Stomach (tissue), 9 donors: ENCODE measurements around the gene AKR1C8. TPM values are rescaled to one million over a fixed set of nuclear protein-coding genes. Genes with fewer than 3 reads are reported as not detected.
"Not testable (repeated sequence)": the region's sequence is repeated elsewhere in the genome, so short reads cannot be mapped to it uniquely, and the experiment has no call there.

Source experiments
- DNase-seq, 2 donors: peaks; one replicate each; pipeline versions ENCODE4 v3.0.0 to v3.0.0-alpha.2; 2013 to 2019
- H3K27ac ChIP-seq, 5 donors: fragments of 200-600 bp in 4 of 5; sonication (generic) in 4 of 5; one replicate each; pipeline ENCODE4 v1.5.1; 2013 to 2019; ENCODE audit warnings: mild to moderate bottlenecking in 1 of 5, moderate library complexity in 1 of 5
- H3K27me3 ChIP-seq, 3 donors: fragments of 200-600 bp; sonication (generic); one replicate each; pipeline ENCODE4 v1.5.1; 2017 to 2019; ENCODE audit warnings: mixed run types in 1 of 3
- H3K36me3 ChIP-seq, 4 donors: fragments of 200-600 bp; sonication (generic); 1 replicate in 3 of 4; 2 replicates in 1 of 4; pipeline ENCODE4 v1.5.1; 2016 to 2019
- H3K4me1 ChIP-seq, 4 donors: fragments of 200-600 bp; sonication (generic); one replicate each; pipeline ENCODE4 v1.5.1; 2016 to 2019
- H3K4me3 ChIP-seq, 4 donors: fragments of 200-600 bp; sonication (generic) in 3 of 4; one replicate each; pipeline ENCODE4 v1.5.1; 2016 to 2019; ENCODE audit warnings: mild to moderate bottlenecking in 1 of 4
- H3K9me3 ChIP-seq, 4 donors: fragments of 200-600 bp; sonication (generic); one replicate each; pipeline ENCODE4 v1.5.1; 2016 to 2019
- CTCF ChIP-seq, 7 experiments: fragments of 450-650 bp in 4 of 7; fragments of 200-600 bp in 3 of 7; sonication (generic) in 3 of 7; IDR thresholded peaks; one replicate each; pipeline ENCODE4 v1.5.1; 2016 to 2019; ENCODE audit warnings: antibody characterized with exemption in 7 of 7, control low read depth in 2 of 7, mild to moderate bottlenecking in 1 of 7
- EP300 ChIP-seq: sonication (generic); formaldehyde crosslinking; IDR thresholded peaks from one replicate; pipeline ENCODE4 v1.6.1; 2017; ENCODE audit warnings: antibody characterized with exemption
- POLR2A ChIP-seq, 4 donors: fragments of 450-650 bp; IDR thresholded peaks; one replicate each; pipeline ENCODE4 v1.6.1; 2016; ENCODE audit warnings: antibody characterized with exemption in 4 of 4, control low read depth in 2 of 4, mild to moderate bottlenecking in 1 of 4, moderate library complexity in 1 of 4
- POLR2AphosphoS5 ChIP-seq, 3 donors: sonication (generic); formaldehyde crosslinking; IDR thresholded peaks; one replicate each; pipeline ENCODE4 v1.6.1; 2016; ENCODE audit warnings: antibody characterized with exemption in 3 of 3
- WGBS, 5 donors: extraction: QIAGEN DNeasy Blood & Tissue Kit in 3 of 5; methylation state at CpG; one replicate each; pipeline versions ENCODE4 v1.1.5 to v1.1.7; 2013 to 2018; 5-methylcytosine and 5-hydroxymethylcytosine counted together
- intact Hi-C: fragments of 100-400 bp; cut with DNase I; formaldehyde crosslinking; loops from one replicate; pipeline ENCODE4 v1.15.1; 2023; ENCODE audit warnings: low total_unique reads
- polyA plus RNA-seq, 3 donors: library from polyadenylated mRNA; stranded (reverse); fragments of 200-250 nt; gene quantifications; one replicate each; pipeline ENCODE4 v1.2.3, GENCODE V29; 2013
- total RNA-seq, 5 donors: library from RNA; depleted of rRNA; stranded (reverse); fragments of >200 nt; gene quantifications; one replicate each; pipeline versions ENCODE4 v1.1.0 to v1.2.3, GENCODE V29; 2014 to 2016
- donor health status: healthy with polysubstance abuse.
- donor health status: Bipolar disorder and iron deficiency.
- donor health status: healthy.

The AKR1C8 gene
- total and polyA plus RNA-seq, 8 donors: not detected

GRCh38 chr10:5183923-5184322 is 1.0 kb downstream of the AKR1C8 start:
- Histone ChIP-seq H3K27me3 (no peaks in the 10 kb centered on the region), H3K27ac (no peak overlapping the region), H3K4me3 (no peak overlapping the region), H3K36me3 (no peaks in the 10 kb centered on the region), H3K4me1 (no peaks in the 10 kb centered on the region), H3K9me3 (no peaks in the 10 kb centered on the region)
- intact Hi-C loops: no loop called here
- TF ChIP-seq POLR2AphosphoS5 (IDR thresholded peaks at IDR 0.05): no peak
- no peak for TF ChIP-seq EP300
- TF ChIP-seq CTCF (IDR thresholded peaks at IDR 0.05): no peak
- TF ChIP-seq POLR2A (IDR thresholded peaks at IDR 0.05): no peak
- 61 to 79% (median 73%) methylated on average over 2 of the region's 2 CpGs for WGBS, 5 donors
- DNase-seq: no peak

- H3K27me3 ChIP-seq, H3K4me3 ChIP-seq, H3K27ac ChIP-seq, H3K4me1 ChIP-seq, DNase-seq, H3K9me3 ChIP-seq, intact Hi-C loops, H3K36me3 ChIP-seq: not testable (repeated sequence)
- WGBS, 5 donors: 85 to 94% (median 87%) methylated on average over 12 of the region's 12 CpGs
These were observed 4.4 kb downstream of the AKR1C8 start for GRCh38 chr10:5180503-5180902.

- H3K27me3 ChIP-seq, H3K36me3 ChIP-seq, H3K4me1 ChIP-seq, H3K27ac ChIP-seq, DNase-seq, H3K4me3 ChIP-seq, intact Hi-C loops, H3K9me3 ChIP-seq: not testable (repeated sequence)
- WGBS, 5 donors: 80 to 98% (median 91%) methylated on average over 1 to 3 of the region's 3 CpGs
These were observed 9.4 kb downstream of the AKR1C8 start for GRCh38 chr10:5175581-5175980.

GRCh38 chr10:5168897-5169420 is 16.0 kb downstream of the AKR1C8 start:
- TF ChIP-seq POLR2AphosphoS5 (IDR thresholded peaks at IDR 0.05) (no peak), CTCF (IDR thresholded peaks at IDR 0.05) (no peak), EP300 (no peak), POLR2A (IDR thresholded peaks at IDR 0.05) (no peak)
- no peak overlapping the region for H3K4me3 ChIP-seq
- intact Hi-C loops: no loop called here
- 60 to 82% (median 76%) methylated on average over 5 of the region's 5 CpGs for WGBS, 5 donors
- no peaks in the 10 kb centered on the region for H3K4me1 ChIP-seq
- no peak for DNase-seq
- H3K9me3 ChIP-seq: peaks cover 16 to 58% (median 38%) of the 10 kb centered on the region in 4 donors
- H3K27ac ChIP-seq: no peak overlapping the region
- no peaks in the 10 kb centered on the region for H3K27me3 ChIP-seq
- no peaks in the 10 kb centered on the region for H3K36me3 ChIP-seq

GRCh38 chr10:5165738-5166137 is 19.2 kb downstream of the AKR1C8 start:
- intact Hi-C loops: no loop called here

More at GRCh38 chr10:5165738-5166137, 19.2 kb downstream of the AKR1C8 start:
- Histone ChIP-seq H3K4me1 (no peaks in the 10 kb centered on the region), H3K27me3 (no peaks in the 10 kb centered on the region), H3K36me3 (no peaks in the 10 kb centered on the region), H3K9me3 (peaks cover 16 to 85% (median 60%) of the 10 kb centered on the region in 4 donors), H3K4me3 (no peak overlapping the region), H3K27ac (no peak overlapping the region)
- TF ChIP-seq EP300 (no peak), POLR2A (IDR thresholded peaks at IDR 0.05) (no peak), CTCF (IDR thresholded peaks at IDR 0.05) (no peak), POLR2AphosphoS5 (IDR thresholded peaks at IDR 0.05) (no peak)
- DNase-seq: no peak
- WGBS, 5 donors: 0 to 21% (median 7%) methylated on average over 1 of the region's 1 CpG
